ENCODE measurements around the gene CCR5AS.
A peak's percentile ranks its signal among the peaks of the same experiment; 100 is the strongest.
"Not testable (repeated sequence)": the region's sequence is repeated elsewhere in the genome, so short reads cannot be mapped to it uniquely, and the experiment has no call there.

Gene CCR5AS

GRCh38 chr3:46438831-46439230 is 32.0 kb upstream of the CCR5AS start:
- Histone ChIP-seq H3K4me1 (ENCODE audit: control insufficient read depth in 2 of 2, insufficient read depth in 1 of 2, low read depth in 1 of 2, low read length in 2 of 2) (no peaks in the 10 kb centered on the region), H2BK5ac (ENCODE audit: low read length) (no peak overlapping the region), H3K14ac (ENCODE audit: low read length) (no peak overlapping the region), H3K4ac (ENCODE audit: low read length) (no peak overlapping the region), H2BK12ac (ENCODE audit: low read length) (no peak overlapping the region), H3K27me3 (ENCODE audit: control insufficient read depth in 3 of 3, insufficient read depth in 3 of 3, low read depth in 1 of 3, low read length in 3 of 3) (no peaks in the 10 kb centered on the region), H2BK120ac (ENCODE audit: low read depth, low read length) (no peak overlapping the region), H3K79me1 (ENCODE audit: low read depth, low read length) (no peaks in the 10 kb centered on the region), H2BK15ac (ENCODE audit: low read length) (no peak overlapping the region), H3K4me2 (ENCODE audit: insufficient read depth, low read length, poor library complexity, severe bottlenecking) (no peak overlapping the region), H3K9me3 (replicated peaks in 1 of 2; ENCODE audit: control insufficient read depth in 2 of 2, insufficient read depth in 1 of 2, low read depth in 1 of 2, low read length in 2 of 2) (peaks cover 0 to under 1% of the 10 kb centered on the region in 2 donors), H2AFZ (ENCODE audit: low read length) (no peak overlapping the region), H4K91ac (ENCODE audit: low read depth, low read length, poor library complexity) (no peak overlapping the region), H3K36me3 (replicated peaks in 1 of 2; ENCODE audit: control insufficient read depth in 2 of 2, insufficient read depth in 2 of 2, low read length in 2 of 2) (no peaks in the 10 kb centered on the region), H3K27ac (replicated peaks; ENCODE audit: low read length) (no peak overlapping the region), H3K4me3 (ENCODE audit: low read length in 2 of 2) (no peak overlapping the region), H3K9ac (ENCODE audit: low read depth, low read length, poor library complexity) (no peak overlapping the region), H3K23ac (ENCODE audit: low read depth, low read length, poor library complexity) (no peak overlapping the region), H4K8ac (ENCODE audit: low read depth, low read length) (no peak overlapping the region), H2AK5ac (ENCODE audit: low read depth, low read length) (no peak overlapping the region), H3K18ac (ENCODE audit: low read length) (no peak overlapping the region)
- DNase-seq (ENCODE audit: low spot score): no peak
- no CpG with 5 or more reads among the region's 3 CpGs for WGBS, 2 donors (ENCODE audit: extremely low coverage in 2 of 2, insufficient read length in 2 of 2, insufficient replicate concordance in 1 of 2)

DNA sequence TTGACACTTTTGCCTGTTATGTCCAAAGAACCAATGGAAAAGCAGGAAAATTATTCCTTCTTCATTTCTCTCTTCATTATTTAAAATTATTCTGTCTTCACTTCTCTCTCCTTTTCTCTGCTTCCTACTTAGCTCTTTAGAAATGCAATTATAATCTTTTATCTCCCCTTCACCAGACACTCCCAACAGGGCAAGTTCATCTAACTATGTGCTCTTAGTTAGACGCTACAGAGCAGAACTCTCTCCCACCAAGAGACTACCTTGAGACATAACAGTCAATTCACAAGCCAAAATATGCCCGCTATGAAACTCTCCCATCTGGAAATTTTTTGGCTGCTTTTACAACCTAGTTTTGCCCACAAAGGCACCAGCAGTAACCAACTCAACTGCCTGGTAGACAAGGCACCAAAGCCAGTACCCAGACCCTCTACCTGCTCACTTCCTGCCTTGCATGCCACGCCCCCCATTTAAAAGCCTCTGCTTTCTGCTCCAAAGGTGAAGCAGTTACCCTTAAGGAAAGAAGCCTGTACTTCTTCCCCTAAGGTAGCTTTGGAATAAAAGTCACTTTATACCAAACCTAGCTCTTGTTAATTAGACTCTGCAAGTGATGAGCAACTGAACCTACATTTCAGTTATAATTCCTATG is 28.3 kb upstream of the CCR5AS start:
- H2AFZ ChIP-seq (ENCODE audit: low read length): no peak overlapping the region
- H3K14ac ChIP-seq (ENCODE audit: low read length): no peak overlapping the region
- no peak overlapping the region for H3K4me2 ChIP-seq (ENCODE audit: insufficient read depth, low read length, poor library complexity, severe bottlenecking)
- no peak overlapping the region for H3K18ac ChIP-seq (ENCODE audit: low read length)
- no peak overlapping the region for H3K27ac ChIP-seq (replicated peaks; ENCODE audit: low read length)
- no CpG with 5 or more reads among the region's 3 CpGs for WGBS, 2 donors (ENCODE audit: extremely low coverage in 2 of 2, insufficient read length in 2 of 2, insufficient replicate concordance in 1 of 2)
- no peak for DNase-seq (ENCODE audit: low spot score)
- no peak overlapping the region for H2BK5ac ChIP-seq (ENCODE audit: low read length)
- H2AK5ac ChIP-seq (ENCODE audit: low read depth, low read length): no peak overlapping the region
- no peak overlapping the region for H2BK120ac ChIP-seq (ENCODE audit: low read depth, low read length)
- H3K9ac ChIP-seq (ENCODE audit: low read depth, low read length, poor library complexity): no peak overlapping the region
- H3K4ac ChIP-seq (ENCODE audit: low read length): no peak overlapping the region
- H3K27me3 ChIP-seq (ENCODE audit: control insufficient read depth in 3 of 3, insufficient read depth in 3 of 3, low read depth in 1 of 3, low read length in 3 of 3): no peaks in the 10 kb centered on the region
- H3K36me3 ChIP-seq (replicated peaks in 1 of 2; ENCODE audit: control insufficient read depth in 2 of 2, insufficient read depth in 2 of 2, low read length in 2 of 2): no peaks in the 10 kb centered on the region
- H3K4me1 ChIP-seq (ENCODE audit: control insufficient read depth in 2 of 2, insufficient read depth in 1 of 2, low read depth in 1 of 2, low read length in 2 of 2): no peaks in the 10 kb centered on the region
- no peak overlapping the region for H2BK15ac ChIP-seq (ENCODE audit: low read length)
- H3K79me1 ChIP-seq (ENCODE audit: low read depth, low read length): no peaks in the 10 kb centered on the region
- H3K9me3 ChIP-seq (replicated peaks in 1 of 2; ENCODE audit: control insufficient read depth in 2 of 2, insufficient read depth in 1 of 2, low read depth in 1 of 2, low read length in 2 of 2): peaks cover 0 to 1% of the 10 kb centered on the region in 2 donors
- H3K4me3 ChIP-seq (ENCODE audit: low read length in 2 of 2): no peak overlapping the region
- H4K91ac ChIP-seq (ENCODE audit: low read depth, low read length, poor library complexity): no peak overlapping the region
- no peak overlapping the region for H2BK12ac ChIP-seq (ENCODE audit: low read length)
- H3K23ac ChIP-seq (ENCODE audit: low read depth, low read length, poor library complexity): no peak overlapping the region
- H4K8ac ChIP-seq (ENCODE audit: low read depth, low read length): no peak overlapping the region

DNA sequence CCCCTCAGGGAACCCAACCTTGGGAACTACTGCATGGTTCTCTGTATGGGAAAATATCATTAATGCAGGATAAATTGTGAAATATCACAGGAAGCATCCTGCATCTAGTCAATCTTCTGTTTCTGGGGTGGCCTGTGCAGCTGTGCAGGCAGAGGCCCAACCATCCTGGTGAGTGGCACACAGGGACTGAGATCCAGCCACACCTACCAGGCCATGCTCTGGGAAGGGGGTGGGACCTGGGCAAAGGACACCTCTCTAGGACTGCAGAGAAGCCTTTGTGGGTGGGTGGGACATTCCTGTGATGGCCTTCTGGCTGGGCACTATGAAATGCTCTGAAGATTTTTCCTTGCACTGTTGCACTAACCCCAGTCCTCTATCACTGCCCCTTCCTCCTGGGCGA is 27.0 kb upstream of the CCR5AS start:
- H3K27me3 ChIP-seq (ENCODE audit: control insufficient read depth in 3 of 3, insufficient read depth in 3 of 3, low read depth in 1 of 3, low read length in 3 of 3): no peaks in the 10 kb centered on the region
- H3K9ac ChIP-seq (ENCODE audit: low read depth, low read length, poor library complexity): no peak overlapping the region
- H3K4ac ChIP-seq (ENCODE audit: low read length): no peak overlapping the region
- H4K8ac ChIP-seq (ENCODE audit: low read depth, low read length): no peak overlapping the region
- H2BK120ac ChIP-seq (ENCODE audit: low read depth, low read length): no peak overlapping the region
- H3K9me3 ChIP-seq (replicated peaks in 1 of 2; ENCODE audit: control insufficient read depth in 2 of 2, insufficient read depth in 1 of 2, low read depth in 1 of 2, low read length in 2 of 2): peaks cover 0 to 1% of the 10 kb centered on the region in 2 donors
- no peak for DNase-seq (ENCODE audit: low spot score)
- H3K4me3 ChIP-seq (ENCODE audit: low read length in 2 of 2): no peak overlapping the region
- H2BK15ac ChIP-seq (ENCODE audit: low read length): no peak overlapping the region
- H2BK5ac ChIP-seq (ENCODE audit: low read length): no peak overlapping the region
- H2BK12ac ChIP-seq (ENCODE audit: low read length): no peak overlapping the region
- H3K79me1 ChIP-seq (ENCODE audit: low read depth, low read length): no peaks in the 10 kb centered on the region
- H3K4me1 ChIP-seq (ENCODE audit: control insufficient read depth in 2 of 2, insufficient read depth in 1 of 2, low read depth in 1 of 2, low read length in 2 of 2): no peaks in the 10 kb centered on the region
- no peak overlapping the region for H4K91ac ChIP-seq (ENCODE audit: low read depth, low read length, poor library complexity)
- H3K23ac ChIP-seq (ENCODE audit: low read depth, low read length, poor library complexity): no peak overlapping the region
- H3K14ac ChIP-seq (ENCODE audit: low read length): peak overlapping the region; percentile 42
- H2AFZ ChIP-seq (ENCODE audit: low read length): no peak overlapping the region
- H3K4me2 ChIP-seq (ENCODE audit: insufficient read depth, low read length, poor library complexity, severe bottlenecking): no peak overlapping the region
- no CpG with 5 or more reads among the region's 1 CpG for WGBS, 2 donors (ENCODE audit: extremely low coverage in 2 of 2, insufficient read length in 2 of 2, insufficient replicate concordance in 1 of 2)
- no peak overlapping the region for H3K18ac ChIP-seq (ENCODE audit: low read length)
- no peak overlapping the region for H3K27ac ChIP-seq (replicated peaks; ENCODE audit: low read length)
- no peaks in the 10 kb centered on the region for H3K36me3 ChIP-seq (replicated peaks in 1 of 2; ENCODE audit: control insufficient read depth in 2 of 2, insufficient read depth in 2 of 2, low read length in 2 of 2)
- no peak overlapping the region for H2AK5ac ChIP-seq (ENCODE audit: low read depth, low read length)

GRCh38 chr3:46433118-46433517 is 26.3 kb upstream of the CCR5AS start:
- H4K8ac ChIP-seq (ENCODE audit: low read depth, low read length); DNase-seq (ENCODE audit: low spot score); H3K4me3 ChIP-seq (ENCODE audit: low read length in 2 of 2); H3K14ac ChIP-seq (ENCODE audit: low read length); H3K4me2 ChIP-seq (ENCODE audit: insufficient read depth, low read length, poor library complexity, severe bottlenecking); H3K4ac ChIP-seq (ENCODE audit: low read length); H3K9me3 ChIP-seq (replicated peaks in 1 of 2; ENCODE audit: control insufficient read depth in 2 of 2, insufficient read depth in 1 of 2, low read depth in 1 of 2, low read length in 2 of 2); H3K23ac ChIP-seq (ENCODE audit: low read depth, low read length, poor library complexity); H3K79me1 ChIP-seq (ENCODE audit: low read depth, low read length); H3K18ac ChIP-seq (ENCODE audit: low read length); H4K91ac ChIP-seq (ENCODE audit: low read depth, low read length, poor library complexity); H2BK12ac ChIP-seq (ENCODE audit: low read length); H2BK5ac ChIP-seq (ENCODE audit: low read length); H3K27ac ChIP-seq (replicated peaks; ENCODE audit: low read length); H2BK15ac ChIP-seq (ENCODE audit: low read length); H3K27me3 ChIP-seq (ENCODE audit: control insufficient read depth in 3 of 3, insufficient read depth in 3 of 3, low read depth in 1 of 3, low read length in 3 of 3); H3K4me1 ChIP-seq (ENCODE audit: control insufficient read depth in 2 of 2, insufficient read depth in 1 of 2, low read depth in 1 of 2, low read length in 2 of 2); H3K9ac ChIP-seq (ENCODE audit: low read depth, low read length, poor library complexity); H2BK120ac ChIP-seq (ENCODE audit: low read depth, low read length); H2AFZ ChIP-seq (ENCODE audit: low read length); H2AK5ac ChIP-seq (ENCODE audit: low read depth, low read length); H3K36me3 ChIP-seq (replicated peaks in 1 of 2; ENCODE audit: control insufficient read depth in 2 of 2, insufficient read depth in 2 of 2, low read length in 2 of 2): not testable (repeated sequence)
- WGBS, 2 donors (ENCODE audit: extremely low coverage in 2 of 2, insufficient read length in 2 of 2, insufficient replicate concordance in 1 of 2): no CpG with 5 or more reads among the region's 4 CpGs
